Measurements from ENCODE around the gene ABCA6.

The ABCA6 gene

DNA sequence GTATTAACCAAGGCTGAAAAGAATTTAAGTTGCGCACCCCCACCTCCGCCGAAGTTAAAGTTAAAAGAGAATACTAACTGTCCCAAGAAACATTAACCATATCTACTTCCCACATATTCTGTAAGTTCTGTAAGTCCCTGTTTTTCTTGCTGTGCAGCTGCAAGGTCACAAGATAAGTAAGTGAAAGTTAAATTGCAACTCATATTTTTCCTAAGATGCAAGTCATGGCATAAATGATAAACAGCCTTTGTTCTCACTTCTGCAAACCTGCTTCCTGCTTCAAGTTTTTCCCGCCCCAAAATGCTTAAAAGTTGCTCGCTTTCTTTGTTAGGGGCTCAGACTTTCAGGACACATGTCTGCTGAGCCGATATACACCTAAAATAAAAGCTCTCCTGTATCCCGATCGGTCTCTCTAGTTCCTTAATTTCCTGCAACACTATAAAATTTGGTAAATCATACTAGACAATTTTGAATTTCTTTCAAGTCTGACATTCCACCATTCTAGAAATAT is 48.4 kb downstream of the ABCA6 start:
- TF ChIP-seq, protein P1, sequence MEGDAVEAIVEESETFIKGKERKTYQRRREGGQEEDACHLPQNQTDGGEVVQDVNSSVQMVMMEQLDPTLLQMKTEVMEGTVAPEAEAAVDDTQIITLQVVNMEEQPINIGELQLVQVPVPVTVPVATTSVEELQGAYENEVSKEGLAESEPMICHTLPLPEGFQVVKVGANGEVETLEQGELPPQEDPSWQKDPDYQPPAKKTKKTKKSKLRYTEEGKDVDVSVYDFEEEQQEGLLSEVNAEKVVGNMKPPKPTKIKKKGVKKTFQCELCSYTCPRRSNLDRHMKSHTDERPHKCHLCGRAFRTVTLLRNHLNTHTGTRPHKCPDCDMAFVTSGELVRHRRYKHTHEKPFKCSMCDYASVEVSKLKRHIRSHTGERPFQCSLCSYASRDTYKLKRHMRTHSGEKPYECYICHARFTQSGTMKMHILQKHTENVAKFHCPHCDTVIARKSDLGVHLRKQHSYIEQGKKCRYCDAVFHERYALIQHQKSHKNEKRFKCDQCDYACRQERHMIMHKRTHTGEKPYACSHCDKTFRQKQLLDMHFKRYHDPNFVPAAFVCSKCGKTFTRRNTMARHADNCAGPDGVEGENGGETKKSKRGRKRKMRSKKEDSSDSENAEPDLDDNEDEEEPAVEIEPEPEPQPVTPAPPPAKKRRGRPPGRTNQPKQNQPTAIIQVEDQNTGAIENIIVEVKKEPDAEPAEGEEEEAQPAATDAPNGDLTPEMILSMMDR (IDR thresholded peaks at IDR 0.05; ENCODE audit: low read depth, low read length, missing control alignments): no peak
- in situ Hi-C loops (cut with HindIII; ENCODE audit: low pct_ligation_motif_present, low sequenced_read_pairs): no loop called here
- no peak overlapping the region for H3K4me3 ChIP-seq (ENCODE audit: low read depth, low read length)
- H3K27ac ChIP-seq: no peak overlapping the region
- DNase-seq: no peak
- H3K36me3 ChIP-seq (replicated peaks): no peaks in the 10 kb centered on the region
- H3K27me3 ChIP-seq (replicated peaks): no peaks in the 10 kb centered on the region

DNA sequence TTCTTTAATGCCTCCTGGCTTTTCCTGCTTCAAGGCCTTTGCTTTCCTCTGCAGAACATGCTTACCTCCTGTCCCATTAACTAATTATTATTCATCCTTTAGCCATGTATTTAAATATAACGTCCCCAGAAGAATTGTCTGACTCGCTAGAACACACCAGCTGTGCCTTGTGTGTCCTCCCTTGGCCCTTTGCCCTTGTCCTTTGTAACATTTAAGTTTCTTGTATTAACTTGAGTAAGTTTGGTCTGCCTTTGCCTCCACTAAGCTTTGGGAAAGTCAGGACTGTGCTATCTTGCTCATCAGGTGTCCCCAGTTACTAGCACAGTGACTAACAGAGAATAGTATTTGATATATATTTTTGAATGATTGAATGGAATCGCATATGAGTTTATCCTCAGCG is 51.3 kb downstream of the ABCA6 start:
- in situ Hi-C loops (cut with HindIII; ENCODE audit: low pct_ligation_motif_present, low sequenced_read_pairs): no loop called here

DNA sequence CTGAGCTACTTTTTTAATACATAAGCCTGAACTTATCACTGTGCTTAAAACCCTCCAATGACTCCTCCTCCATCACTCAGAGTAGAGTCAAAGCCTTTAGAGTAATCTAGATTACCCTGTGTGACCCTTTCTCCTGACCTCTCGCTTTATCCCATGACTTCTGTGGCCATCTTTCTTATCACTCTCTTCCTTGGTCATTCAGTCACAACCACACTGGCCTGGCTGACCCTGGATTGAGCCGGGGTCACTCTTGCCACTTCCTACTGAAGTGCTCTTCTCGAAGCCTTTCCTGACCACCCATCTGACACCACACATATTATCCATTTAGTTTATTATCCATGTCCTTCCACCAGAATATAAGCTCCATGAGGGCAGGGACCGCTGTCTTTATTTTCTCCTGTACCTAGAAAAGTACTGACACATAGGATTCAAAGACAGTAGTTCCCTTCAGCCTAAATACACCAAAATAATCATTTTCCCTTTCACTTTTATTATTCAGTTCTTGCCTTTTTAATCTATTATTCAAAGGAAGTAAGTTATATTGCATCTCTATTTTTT is 53.0 kb downstream of the ABCA6 start:
- H3K36me3 ChIP-seq (replicated peaks): no peaks in the 10 kb centered on the region
- DNase-seq: no peak
- no peaks in the 10 kb centered on the region for H3K27me3 ChIP-seq (replicated peaks)
- H3K4me3 ChIP-seq (ENCODE audit: low read depth, low read length): no peak overlapping the region
- TF ChIP-seq, protein P1 (IDR thresholded peaks at IDR 0.05; ENCODE audit: low read depth, low read length, missing control alignments): no peak
- in situ Hi-C loops (cut with HindIII; ENCODE audit: low pct_ligation_motif_present, low sequenced_read_pairs): no loop called here
- H3K27ac ChIP-seq: no peak overlapping the region

More for the DNA sequence above, 51.3 kb downstream of the ABCA6 start:
- TF ChIP-seq, protein P1 (IDR thresholded peaks at IDR 0.05; ENCODE audit: low read depth, low read length, missing control alignments): no peak
- no peaks in the 10 kb centered on the region for H3K27me3 ChIP-seq (replicated peaks)
- H3K36me3 ChIP-seq (replicated peaks): no peaks in the 10 kb centered on the region
- no peak overlapping the region for H3K27ac ChIP-seq
- H3K4me3 ChIP-seq (ENCODE audit: low read depth, low read length): no peak overlapping the region
- DNase-seq: no peak

DNA sequence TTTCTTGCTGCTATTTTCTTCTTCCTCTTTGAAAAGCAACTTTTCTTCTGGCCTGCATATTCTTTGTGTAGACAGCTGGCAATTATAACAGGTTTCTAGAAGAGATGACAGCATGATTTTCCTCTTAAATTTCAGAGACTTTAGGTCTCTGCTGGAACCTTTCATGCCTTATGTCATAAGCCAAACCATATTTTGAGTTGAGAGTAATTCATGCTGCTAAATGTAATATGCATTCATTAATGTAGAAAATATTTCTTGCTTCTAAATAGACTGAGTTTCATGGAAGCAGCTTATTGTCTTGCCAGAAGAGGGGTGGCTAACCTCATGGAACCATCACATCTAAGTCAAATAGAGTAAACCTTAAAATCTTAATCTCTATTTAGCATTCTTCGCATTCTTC is 55.1 kb downstream of the ABCA6 start:
- TF ChIP-seq, protein P1 (IDR thresholded peaks at IDR 0.05; ENCODE audit: low read depth, low read length, missing control alignments): no peak
- Histone ChIP-seq H3K36me3 (replicated peaks) (no peaks in the 10 kb centered on the region), H3K4me3 (ENCODE audit: low read depth, low read length) (no peak overlapping the region), H3K27me3 (replicated peaks) (no peaks in the 10 kb centered on the region), H3K27ac (no peak overlapping the region)
- in situ Hi-C loops (cut with HindIII; ENCODE audit: low pct_ligation_motif_present, low sequenced_read_pairs): no loop called here
- no peak for DNase-seq

DNA sequence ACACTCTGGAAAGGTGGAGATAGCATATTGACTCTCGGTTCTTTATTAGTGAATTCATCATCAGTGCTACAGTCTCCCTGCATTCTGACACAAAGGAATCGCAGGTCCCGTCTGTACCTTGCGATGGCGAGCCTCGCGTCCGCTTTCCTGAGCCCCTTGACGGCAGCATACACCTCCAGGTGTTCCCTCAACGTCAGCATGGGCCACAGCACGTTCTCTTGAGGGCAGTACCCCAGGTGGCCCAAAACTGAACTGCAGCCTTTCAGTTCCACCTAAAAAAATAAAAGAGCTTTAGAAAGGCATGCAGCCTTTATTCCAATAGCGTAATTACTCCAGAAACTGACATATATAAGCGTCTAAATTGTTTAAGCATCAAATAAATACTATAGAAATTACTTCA is 56.8 kb downstream of the ABCA6 start:
- DNase-seq: no peak
- in situ Hi-C loops (cut with HindIII; ENCODE audit: low pct_ligation_motif_present, low sequenced_read_pairs): no loop called here
- TF ChIP-seq, protein P1 (IDR thresholded peaks at IDR 0.05; ENCODE audit: low read depth, low read length, missing control alignments): peak; percentile 67
- H3K36me3 ChIP-seq (replicated peaks): no peaks in the 10 kb centered on the region
- H3K27ac ChIP-seq: no peak overlapping the region
- H3K27me3 ChIP-seq (replicated peaks): no peaks in the 10 kb centered on the region
- H3K4me3 ChIP-seq (ENCODE audit: low read depth, low read length): no peak overlapping the region

DNA sequence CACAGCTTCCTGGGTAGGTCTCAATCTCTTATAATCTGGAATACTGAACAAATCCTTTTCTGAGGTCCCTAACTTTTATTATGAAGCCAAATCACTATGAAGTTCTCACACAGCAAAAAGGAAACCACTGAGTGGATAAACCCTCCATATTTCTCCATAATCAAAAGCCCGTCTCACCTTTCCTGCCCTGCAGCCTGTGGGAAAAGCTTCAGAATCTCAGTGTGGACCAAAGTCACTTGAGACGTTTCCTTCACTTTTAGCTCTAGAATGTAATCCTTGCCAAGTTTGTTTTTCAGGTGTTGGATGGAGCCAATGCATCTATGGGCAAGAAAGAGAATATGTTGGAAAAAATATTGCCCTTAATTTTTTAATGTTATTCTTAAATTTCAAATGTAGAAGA is 59.0 kb downstream of the ABCA6 start:
- TF ChIP-seq, protein P1 (IDR thresholded peaks at IDR 0.05; ENCODE audit: low read depth, low read length, missing control alignments): no peak
- no peak for DNase-seq
- H3K27me3 ChIP-seq (replicated peaks): no peaks in the 10 kb centered on the region
- H3K27ac ChIP-seq: no peak overlapping the region
- in situ Hi-C loops (cut with HindIII; ENCODE audit: low pct_ligation_motif_present, low sequenced_read_pairs): no loop called here
- H3K4me3 ChIP-seq (ENCODE audit: low read depth, low read length): no peak overlapping the region
- H3K36me3 ChIP-seq (replicated peaks): no peaks in the 10 kb centered on the region
